ENCODE results near the gene MYH10.

MYH10 gene

GRCh38 chr17:8593830-8594229 is 36.7 kb downstream of the MYH10 start:
- H3K18ac ChIP-seq (ENCODE audit: low read length) = no peak overlapping the region
- no peak overlapping the region for H3K14ac ChIP-seq (ENCODE audit: low read length)
- no peak overlapping the region for H2AFZ ChIP-seq (ENCODE audit: low read length)
- no peak overlapping the region for H2BK5ac ChIP-seq (ENCODE audit: low read length)
- H3K27ac ChIP-seq (replicated peaks; ENCODE audit: low read length) = no peak overlapping the region
- H2AK5ac ChIP-seq (ENCODE audit: low read depth, low read length) = no peak overlapping the region
- H3K36me3 ChIP-seq (replicated peaks in 1 of 2; ENCODE audit: control insufficient read depth in 2 of 2, insufficient read depth in 2 of 2, low read length in 2 of 2) = peaks cover 9 to 89% of the 10 kb centered on the region in 2 donors
- no peak overlapping the region for H3K4ac ChIP-seq (ENCODE audit: low read length)
- no peak overlapping the region for H3K23ac ChIP-seq (ENCODE audit: low read depth, low read length, poor library complexity)
- no peak overlapping the region for H3K4me3 ChIP-seq (ENCODE audit: low read length in 2 of 2)
- H4K8ac ChIP-seq (ENCODE audit: low read depth, low read length) = no peak overlapping the region
- H3K27me3 ChIP-seq (ENCODE audit: control insufficient read depth in 3 of 3, insufficient read depth in 3 of 3, low read depth in 1 of 3, low read length in 3 of 3) = no peaks in the 10 kb centered on the region
- H2BK15ac ChIP-seq (ENCODE audit: low read length) = no peak overlapping the region
- no peak overlapping the region for H2BK12ac ChIP-seq (ENCODE audit: low read length)
- no peak overlapping the region for H4K91ac ChIP-seq (ENCODE audit: low read depth, low read length, poor library complexity)
- peaks cover 2% of the 10 kb centered on the region for H3K79me1 ChIP-seq (ENCODE audit: low read depth, low read length)
- WGBS, 2 donors (ENCODE audit: extremely low coverage in 2 of 2, insufficient read length in 2 of 2, insufficient replicate concordance in 1 of 2) = no CpG with 5 or more reads among the region's 1 CpG
- H3K9ac ChIP-seq (ENCODE audit: low read depth, low read length, poor library complexity) = no peak overlapping the region
- H3K4me2 ChIP-seq (ENCODE audit: insufficient read depth, low read length, poor library complexity, severe bottlenecking) = no peak overlapping the region
- peaks cover 0 to 1% of the 10 kb centered on the region in 2 donors for H3K4me1 ChIP-seq (ENCODE audit: control insufficient read depth in 2 of 2, insufficient read depth in 1 of 2, low read depth in 1 of 2, low read length in 2 of 2)
- peaks cover 0 to 30% of the 10 kb centered on the region in 2 donors for H3K9me3 ChIP-seq (replicated peaks in 1 of 2; ENCODE audit: control insufficient read depth in 2 of 2, insufficient read depth in 1 of 2, low read depth in 1 of 2, low read length in 2 of 2)
- no peak overlapping the region for H2BK120ac ChIP-seq (ENCODE audit: low read depth, low read length)
- DNase-seq (ENCODE audit: low spot score) = no peak

- H3K4ac ChIP-seq (ENCODE audit: low read length) = no peak overlapping the region
- H3K9me3 ChIP-seq (replicated peaks in 1 of 2; ENCODE audit: control insufficient read depth in 2 of 2, insufficient read depth in 1 of 2, low read depth in 1 of 2, low read length in 2 of 2) = peaks cover 0 to 30% of the 10 kb centered on the region in 2 donors
- no peak overlapping the region for H4K8ac ChIP-seq (ENCODE audit: low read depth, low read length)
- no peak overlapping the region for H3K23ac ChIP-seq (ENCODE audit: low read depth, low read length, poor library complexity)
- no peak overlapping the region for H3K14ac ChIP-seq (ENCODE audit: low read length)
- no peak overlapping the region for H3K4me3 ChIP-seq (ENCODE audit: low read length in 2 of 2)
- no peak overlapping the region for H3K27ac ChIP-seq (replicated peaks; ENCODE audit: low read length)
- no peak overlapping the region for H3K18ac ChIP-seq (ENCODE audit: low read length)
- no peak overlapping the region for H2BK120ac ChIP-seq (ENCODE audit: low read depth, low read length)
- H4K91ac ChIP-seq (ENCODE audit: low read depth, low read length, poor library complexity) = no peak overlapping the region
- H3K4me1 ChIP-seq (ENCODE audit: control insufficient read depth in 2 of 2, insufficient read depth in 1 of 2, low read depth in 1 of 2, low read length in 2 of 2) = peaks cover 0 to 1% of the 10 kb centered on the region in 2 donors
- no CpG with 5 or more reads among the region's 2 CpGs for WGBS, 2 donors (ENCODE audit: extremely low coverage in 2 of 2, insufficient read length in 2 of 2, insufficient replicate concordance in 1 of 2)
- no peak overlapping the region for H3K9ac ChIP-seq (ENCODE audit: low read depth, low read length, poor library complexity)
- no peak for DNase-seq (ENCODE audit: low spot score)
- H2AFZ ChIP-seq (ENCODE audit: low read length) = no peak overlapping the region
- peaks cover 9 to 89% of the 10 kb centered on the region in 2 donors for H3K36me3 ChIP-seq (replicated peaks in 1 of 2; ENCODE audit: control insufficient read depth in 2 of 2, insufficient read depth in 2 of 2, low read length in 2 of 2)
- no peak overlapping the region for H2BK12ac ChIP-seq (ENCODE audit: low read length)
- H3K27me3 ChIP-seq (ENCODE audit: control insufficient read depth in 3 of 3, insufficient read depth in 3 of 3, low read depth in 1 of 3, low read length in 3 of 3) = no peaks in the 10 kb centered on the region
- peaks cover 2% of the 10 kb centered on the region for H3K79me1 ChIP-seq (ENCODE audit: low read depth, low read length)
- H3K4me2 ChIP-seq (ENCODE audit: insufficient read depth, low read length, poor library complexity, severe bottlenecking) = no peak overlapping the region
- H2AK5ac ChIP-seq (ENCODE audit: low read depth, low read length) = no peak overlapping the region
- no peak overlapping the region for H2BK5ac ChIP-seq (ENCODE audit: low read length)
- H2BK15ac ChIP-seq (ENCODE audit: low read length) = no peak overlapping the region
These were observed 37.2 kb downstream of the MYH10 start for GRCh38 chr17:8593276-8593675.

- Histone ChIP-seq H3K27me3 (ENCODE audit: control insufficient read depth in 3 of 3, insufficient read depth in 3 of 3, low read depth in 1 of 3, low read length in 3 of 3) (no peaks in the 10 kb centered on the region), H3K4me2 (ENCODE audit: insufficient read depth, low read length, poor library complexity, severe bottlenecking) (no peak overlapping the region), H3K9ac (ENCODE audit: low read depth, low read length, poor library complexity) (no peak overlapping the region), H3K9me3 (replicated peaks in 1 of 2; ENCODE audit: control insufficient read depth in 2 of 2, insufficient read depth in 1 of 2, low read depth in 1 of 2, low read length in 2 of 2) (peaks cover 2 to 36% of the 10 kb centered on the region in 2 donors), H3K4me1 (ENCODE audit: control insufficient read depth in 2 of 2, insufficient read depth in 1 of 2, low read depth in 1 of 2, low read length in 2 of 2) (peaks cover 0 to 4% of the 10 kb centered on the region in 2 donors), H2BK15ac (ENCODE audit: low read length) (no peak overlapping the region), H3K27ac (replicated peaks; ENCODE audit: low read length) (no peak overlapping the region), H2BK120ac (ENCODE audit: low read depth, low read length) (no peak overlapping the region), H3K14ac (ENCODE audit: low read length) (no peak overlapping the region), H2AFZ (ENCODE audit: low read length) (no peak overlapping the region), H3K36me3 (replicated peaks in 1 of 2; ENCODE audit: control insufficient read depth in 2 of 2, insufficient read depth in 2 of 2, low read length in 2 of 2) (peaks cover 20 to 91% of the 10 kb centered on the region in 2 donors), H3K23ac (ENCODE audit: low read depth, low read length, poor library complexity) (no peak overlapping the region), H2BK12ac (ENCODE audit: low read length) (no peak overlapping the region), H4K91ac (ENCODE audit: low read depth, low read length, poor library complexity) (no peak overlapping the region), H3K79me1 (ENCODE audit: low read depth, low read length) (peaks cover 4% of the 10 kb centered on the region), H3K4me3 (ENCODE audit: low read length in 2 of 2) (no peak overlapping the region), H3K18ac (ENCODE audit: low read length) (no peak overlapping the region), H4K8ac (ENCODE audit: low read depth, low read length) (no peak overlapping the region), H2BK5ac (ENCODE audit: low read length) (no peak overlapping the region), H3K4ac (ENCODE audit: low read length) (no peak overlapping the region), H2AK5ac (ENCODE audit: low read depth, low read length) (no peak overlapping the region)
- no peak for DNase-seq (ENCODE audit: low spot score)
- no CpG with 5 or more reads among the region's 8 CpGs for WGBS, 2 donors (ENCODE audit: extremely low coverage in 2 of 2, insufficient read length in 2 of 2, insufficient replicate concordance in 1 of 2)
These were observed 41.5 kb downstream of the MYH10 start for GRCh38 chr17:8588877-8589554.

- Histone ChIP-seq H3K4ac (ENCODE audit: low read length) (no peak overlapping the region), H3K9me3 (replicated peaks in 1 of 2; ENCODE audit: control insufficient read depth in 2 of 2, insufficient read depth in 1 of 2, low read depth in 1 of 2, low read length in 2 of 2) (peaks cover 2 to 25% of the 10 kb centered on the region in 2 donors), H2BK15ac (ENCODE audit: low read length) (no peak overlapping the region), H3K27me3 (ENCODE audit: control insufficient read depth in 3 of 3, insufficient read depth in 3 of 3, low read depth in 1 of 3, low read length in 3 of 3) (no peaks in the 10 kb centered on the region), H3K79me1 (ENCODE audit: low read depth, low read length) (peaks cover 4% of the 10 kb centered on the region), H3K4me1 (ENCODE audit: control insufficient read depth in 2 of 2, insufficient read depth in 1 of 2, low read depth in 1 of 2, low read length in 2 of 2) (peaks cover 5% of the 10 kb centered on the region in 2 donors), H3K18ac (ENCODE audit: low read length) (no peak overlapping the region), H2BK120ac (ENCODE audit: low read depth, low read length) (no peak overlapping the region), H3K36me3 (replicated peaks in 1 of 2; ENCODE audit: control insufficient read depth in 2 of 2, insufficient read depth in 2 of 2, low read length in 2 of 2) (peaks cover 22 to 93% of the 10 kb centered on the region in 2 donors), H4K8ac (ENCODE audit: low read depth, low read length) (no peak overlapping the region), H2BK12ac (ENCODE audit: low read length) (no peak overlapping the region), H4K91ac (ENCODE audit: low read depth, low read length, poor library complexity) (no peak overlapping the region), H3K14ac (ENCODE audit: low read length) (no peak overlapping the region), H2AFZ (ENCODE audit: low read length) (no peak overlapping the region), H2AK5ac (ENCODE audit: low read depth, low read length) (no peak overlapping the region), H3K4me3 (ENCODE audit: low read length in 2 of 2) (no peak overlapping the region), H3K9ac (ENCODE audit: low read depth, low read length, poor library complexity) (no peak overlapping the region), H3K23ac (ENCODE audit: low read depth, low read length, poor library complexity) (no peak overlapping the region), H3K27ac (replicated peaks; ENCODE audit: low read length) (no peak overlapping the region), H2BK5ac (ENCODE audit: low read length) (no peak overlapping the region), H3K4me2 (ENCODE audit: insufficient read depth, low read length, poor library complexity, severe bottlenecking) (no peak overlapping the region)
- DNase-seq (ENCODE audit: low spot score) = no peak
- no CpG with 5 or more reads among the region's 4 CpGs for WGBS, 2 donors (ENCODE audit: extremely low coverage in 2 of 2, insufficient read length in 2 of 2, insufficient replicate concordance in 1 of 2)
These were observed 43.8 kb downstream of the MYH10 start for GRCh38 chr17:8586766-8587165.
